ENCODE data around the gene SEC22C. TPM values are rescaled to one million over a fixed set of nuclear protein-coding genes. Genes with fewer than 3 reads are reported as not detected.

The SEC22C gene
- polyA plus RNA-seq, 1 donor from 2014 or later, result 93.6 TPM

GRCh38 chr3:42612928-42613327 is 31.2 kb upstream of the SEC22C start:
- Histone ChIP-seq H3K36me3 (ENCODE audit: insufficient read depth, low read length) (no peaks in the 10 kb centered on the region), H3K4me2 (ENCODE audit: low read length) (no peak overlapping the region), H3K79me2 (replicated peaks; ENCODE audit: insufficient read depth, low read length) (peaks cover 83% of the 10 kb centered on the region), H3K27ac (ENCODE audit: low read length) (no peak overlapping the region), H3K9me2 (ENCODE audit: insufficient read depth, low read length) (no peaks in the 10 kb centered on the region), H3F3A (ENCODE audit: insufficient read depth, low read length, poor library complexity, severe bottlenecking) (no peaks in the 10 kb centered on the region), H2AFZ (ENCODE audit: low read depth, low read length) (no peak overlapping the region), H4K20me1 (ENCODE audit: insufficient read depth) (no peaks in the 10 kb centered on the region), H3K9me3 (ENCODE audit: low read length) (no peaks in the 10 kb centered on the region), H3K27me3 (ENCODE audit: insufficient read depth, low read depth, low read length) (no peaks in the 10 kb centered on the region), H3K9ac (ENCODE audit: low read length) (no peak overlapping the region), H3K4me3 (ENCODE audit: low read length) (no peak overlapping the region)
- TF ChIP-seq TAF1 (IDR thresholded peaks at IDR 0.05; ENCODE audit: low read depth) (no peak), RAD21 (conservative IDR thresholded peaks at IDR 0.05) (no peak), CTCF (IDR thresholded peaks at IDR 0.05; ENCODE audit: poor library complexity, severe bottlenecking) (no peak), MXI1 (conservative IDR thresholded peaks at IDR 0.05; ENCODE audit: poor library complexity, severe bottlenecking) (no peak), SMC3 (conservative IDR thresholded peaks at IDR 0.05; ENCODE audit: poor library complexity) (no peak), REST (IDR thresholded peaks at IDR 0.05; ENCODE audit: borderline replicate concordance) (no peak), POLR2AphosphoS5 (IDR thresholded peaks at IDR 0.05) (no peak), EZH2 (IDR thresholded peaks at IDR 0.05; ENCODE audit: borderline replicate concordance, insufficient read depth, low read length, poor library complexity, severe bottlenecking) (no peak)

GRCh38 chr3:42612217-42612616 is 30.4 kb upstream of the SEC22C start:
- Histone ChIP-seq H3K27ac (ENCODE audit: low read length) (no peak overlapping the region), H3K36me3 (ENCODE audit: insufficient read depth, low read length) (no peaks in the 10 kb centered on the region), H3K9ac (ENCODE audit: low read length) (no peak overlapping the region), H3K4me3 (ENCODE audit: low read length) (no peak overlapping the region), H3K4me2 (ENCODE audit: low read length) (no peak overlapping the region), H3F3A (ENCODE audit: insufficient read depth, low read length, poor library complexity, severe bottlenecking) (no peaks in the 10 kb centered on the region), H3K79me2 (replicated peaks; ENCODE audit: insufficient read depth, low read length) (peaks cover 90% of the 10 kb centered on the region), H4K20me1 (ENCODE audit: insufficient read depth) (no peaks in the 10 kb centered on the region), H2AFZ (ENCODE audit: low read depth, low read length) (no peak overlapping the region), H3K9me2 (ENCODE audit: insufficient read depth, low read length) (no peaks in the 10 kb centered on the region), H3K9me3 (ENCODE audit: low read length) (no peaks in the 10 kb centered on the region), H3K27me3 (ENCODE audit: insufficient read depth, low read depth, low read length) (no peaks in the 10 kb centered on the region)
- TF ChIP-seq TAF1 (IDR thresholded peaks at IDR 0.05; ENCODE audit: low read depth), result no peak
- no peak for TF ChIP-seq SMC3 (conservative IDR thresholded peaks at IDR 0.05; ENCODE audit: poor library complexity)
- TF ChIP-seq CTCF (IDR thresholded peaks at IDR 0.05; ENCODE audit: poor library complexity, severe bottlenecking), result no peak
- no peak for TF ChIP-seq EP300 (conservative IDR thresholded peaks at IDR 0.05; ENCODE audit: poor library complexity, severe bottlenecking)
- no peak for TF ChIP-seq RAD21 (conservative IDR thresholded peaks at IDR 0.05)
- no peak for TF ChIP-seq REST (IDR thresholded peaks at IDR 0.05; ENCODE audit: borderline replicate concordance)
- TF ChIP-seq EZH2 (IDR thresholded peaks at IDR 0.05; ENCODE audit: borderline replicate concordance, insufficient read depth, low read length, poor library complexity, severe bottlenecking), result no peak
- no peak for TF ChIP-seq POLR2AphosphoS5 (IDR thresholded peaks at IDR 0.05)
- no peak for TF ChIP-seq MXI1 (conservative IDR thresholded peaks at IDR 0.05; ENCODE audit: poor library complexity, severe bottlenecking)
